WI38 (cell line): ENCODE results near the gene ASIP.

Experiments
- H3K4me3 ChIP-seq: 2 replicates; pipeline ENCODE4 v1.5.1; 2011; ENCODE audit warnings: low read depth, mild to moderate bottlenecking, control low read depth, low read length
- CTCF ChIP-seq: IDR thresholded peaks from 2 replicates; pipeline ENCODE4 v1.5.1; 2012; ENCODE audit warnings: low read depth, mild to moderate bottlenecking, control low read depth, low read length

Gene ASIP

GRCh38 chr20:34312544-34313217 lies 71.5 kb downstream of the ASIP start:
- H3K4me3 ChIP-seq = no peak overlapping the region
- peak; percentile 100 for TF ChIP-seq CTCF

- no peak overlapping the region for H3K4me3 ChIP-seq
- no peak for TF ChIP-seq CTCF
Observed at GRCh38 chr20:34315236-34315635, 74.0 kb downstream of the ASIP start.

- no peak for TF ChIP-seq CTCF
- H3K4me3 ChIP-seq = no peak overlapping the region
Observed at GRCh38 chr20:34316196-34316814, 75.1 kb downstream of the ASIP start.
